ENCODE measurements around the gene S100A10.
A peak's percentile ranks its signal among the peaks of the same experiment; 100 is the strongest.

S100A10 gene

GRCh38 chr1:151935154-151935553 is 58.5 kb downstream of the S100A10 start:
- Histone ChIP-seq H3K9me3 (ENCODE audit: insufficient read depth, low read depth, low read length) (no peaks in the 10 kb centered on the region), H3K36me3 (ENCODE audit: insufficient read depth, low read length) (no peaks in the 10 kb centered on the region), H4K20me1 (ENCODE audit: insufficient read depth, low read length, poor library complexity, severe bottlenecking) (no peaks in the 10 kb centered on the region), H3K4me1 (ENCODE audit: insufficient read depth, low read length, poor library complexity, severe bottlenecking) (no peaks in the 10 kb centered on the region), H3K27me3 (ENCODE audit: insufficient read depth, low read length, poor library complexity, severe bottlenecking) (no peaks in the 10 kb centered on the region), H3K9me2 (replicated peaks; ENCODE audit: low read depth, low read length) (no peaks in the 10 kb centered on the region), H3K4me2 (ENCODE audit: low read depth, low read length, poor library complexity, severe bottlenecking) (no peak overlapping the region), H3K79me2 (ENCODE audit: insufficient read depth, low read length) (no peaks in the 10 kb centered on the region), H2AFZ (ENCODE audit: low read length) (peak overlapping the region; percentile 16; the same call in 1 of the 2 replicates), H3K9ac (ENCODE audit: low read depth, low read length, poor library complexity, severe bottlenecking) (no peak overlapping the region), H3F3A (ENCODE audit: low read depth) (no peaks in the 10 kb centered on the region), H3K4me3 (ENCODE audit: low read length, poor library complexity, severe bottlenecking) (no peak overlapping the region)
- no peak for TF ChIP-seq EZH2phosphoT487 (IDR thresholded peaks at IDR 0.05; ENCODE audit: borderline replicate concordance)
- no peak for TF ChIP-seq CTCF (conservative IDR thresholded peaks at IDR 0.05; ENCODE audit: low read length)

- Histone ChIP-seq H4K20me1 (ENCODE audit: insufficient read depth, low read length, poor library complexity, severe bottlenecking) (no peaks in the 10 kb centered on the region), H2AFZ (ENCODE audit: low read length) (no peak overlapping the region), H3K4me3 (ENCODE audit: low read length, poor library complexity, severe bottlenecking) (no peak overlapping the region), H3K9me3 (ENCODE audit: insufficient read depth, low read depth, low read length) (no peaks in the 10 kb centered on the region), H3K9me2 (replicated peaks; ENCODE audit: low read depth, low read length) (no peaks in the 10 kb centered on the region), H3K79me2 (ENCODE audit: insufficient read depth, low read length) (no peaks in the 10 kb centered on the region), H3K36me3 (ENCODE audit: insufficient read depth, low read length) (no peaks in the 10 kb centered on the region), H3K9ac (ENCODE audit: low read depth, low read length, poor library complexity, severe bottlenecking) (no peak overlapping the region), H3K4me1 (ENCODE audit: insufficient read depth, low read length, poor library complexity, severe bottlenecking) (no peaks in the 10 kb centered on the region), H3F3A (ENCODE audit: low read depth) (no peaks in the 10 kb centered on the region), H3K27me3 (ENCODE audit: insufficient read depth, low read length, poor library complexity, severe bottlenecking) (no peaks in the 10 kb centered on the region), H3K4me2 (ENCODE audit: low read depth, low read length, poor library complexity, severe bottlenecking) (no peak overlapping the region)
- TF ChIP-seq EZH2phosphoT487 (IDR thresholded peaks at IDR 0.05; ENCODE audit: borderline replicate concordance) (no peak), CTCF (conservative IDR thresholded peaks at IDR 0.05; ENCODE audit: low read length) (peak; percentile 86)
These were observed 59.6 kb downstream of the S100A10 start for GRCh38 chr1:151934048-151934493.
